GM12874 (cell line): Measurements from ENCODE around the gene C17orf107.

Experiments
- CTCF ChIP-seq: IDR thresholded peaks from 2 replicates; pipeline ENCODE4 v1.5.1; 2011; ENCODE audit warnings: low read depth, mild to moderate bottlenecking, control low read depth, low read length, moderate library complexity; ENCODE audit not compliant: insufficient read depth

C17orf107 gene

GRCh38 chr17:4947411-4948165 is 48.3 kb downstream of the C17orf107 start:
- TF ChIP-seq CTCF: no peak

GRCh38 chr17:4948166-4948930 is 49.0 kb downstream of the C17orf107 start, which contains the start of gene PFN1:
Gene PFN1 (minus strand): TSS chr17:4948530. CDS start chr17:4948394, 136 bp downstream.
- no peak for TF ChIP-seq CTCF

GRCh38 chr17:4948931-4949320 is 49.6 kb downstream of the C17orf107 start:
- TF ChIP-seq CTCF: no peak

- no peak for TF ChIP-seq CTCF
These were observed 50.2 kb downstream of the C17orf107 start for GRCh38 chr17:4949321-4950074.

GRCh38 chr17:4950075-4950745 is 50.9 kb downstream of the C17orf107 start:
- no peak for TF ChIP-seq CTCF

- no peak for TF ChIP-seq CTCF
These were observed 51.4 kb downstream of the C17orf107 start, which contains the start of gene ENO3 for GRCh38 chr17:4950746-4951204. Gene ENO3 (plus strand): TSS chr17:4951119. CDS start chr17:4951830, 711 bp downstream.
